GM23338 (cell line): ENCODE results near the gene SOX12. TPM values are rescaled to one million over a fixed set of nuclear protein-coding genes. Genes with fewer than 3 reads are reported as not detected.

ENCODE experiments used
- ATAC-seq: fragments of 200-7000 bp; cut with Tn5 transposase; 3 replicates; pipeline ENCODE4 v1.9.1; 2020
- DNase-seq: peaks from one replicate; pipeline ENCODE4 v3.0.0-alpha.2; 2015; ENCODE audit warnings: low spot score
- H2AFZ ChIP-seq: fragments of 200-600 bp; sonication (generic); 2 replicates; pipeline ENCODE4 v1.8.0; 2016; ENCODE audit warnings: antibody characterized with exemption, mild to moderate bottlenecking, moderate library complexity
- H3F3A ChIP-seq: fragments of 200-600 bp; sonication (generic); replicated peaks from 2 replicates; pipeline ENCODE4 v1.8.0; 2017; ENCODE audit warnings: antibody characterized with exemption, mixed run types, low read depth
- H3K27ac ChIP-seq: fragments of 200-600 bp; sonication (generic); 2 replicates; pipeline ENCODE4 v1.6.1; 2016; ENCODE audit warnings: low read depth
- H3K27me3 ChIP-seq: fragments of 200-600 bp; sonication (generic); 2 replicates; pipeline ENCODE4 v1.8.0; 2016; ENCODE audit warnings: mild to moderate bottlenecking, mixed run types, moderate library complexity; ENCODE audit not compliant: insufficient read depth
- H3K36me3 ChIP-seq: fragments of 200-600 bp; sonication (generic); 2 replicates; pipeline ENCODE4 v1.8.0; 2016; ENCODE audit warnings: mild to moderate bottlenecking; ENCODE audit not compliant: insufficient read depth
- H3K4me1 ChIP-seq: fragments of 200-600 bp; sonication (generic); 2 replicates; pipeline ENCODE4 v1.8.0; 2016; ENCODE audit warnings: mild to moderate bottlenecking, moderate library complexity; ENCODE audit not compliant: insufficient read depth
- H3K4me2 ChIP-seq: fragments of 200-600 bp; sonication (generic); 2 replicates; pipeline ENCODE4 v1.7.1; 2017; ENCODE audit warnings: mixed run types
- H3K4me3 ChIP-seq: fragments of 200-600 bp; sonication (generic); 2 replicates; pipeline ENCODE4 v1.6.1; 2016; ENCODE audit warnings: mixed run types
- H3K79me2 ChIP-seq: fragments of 200-600 bp; sonication (generic); replicated peaks from 2 replicates; pipeline ENCODE4 v1.8.0; 2017; ENCODE audit warnings: mild to moderate bottlenecking; ENCODE audit not compliant: insufficient read depth
- H3K9me2 ChIP-seq: fragments of 200-600 bp; sonication (generic); 2 replicates; pipeline ENCODE4 v1.8.0; 2017; ENCODE audit not compliant: insufficient read depth
- H4K20me1 ChIP-seq: fragments of 200-600 bp; sonication (generic); replicated peaks from 2 replicates; pipeline ENCODE4 v1.8.0; 2017; ENCODE audit warnings: mild to moderate bottlenecking; ENCODE audit not compliant: insufficient read depth
- H3K27ac Mint-ChIP-seq: 2 replicates; pipeline ENCODE4 v1.8.0; 2020; ENCODE audit warnings: inconsistent platforms, mild to moderate bottlenecking, moderate library complexity, mixed read lengths
- H3K27me3 Mint-ChIP-seq: 3 replicates; pipeline ENCODE4 v1.8.0; 2022; ENCODE audit warnings: low read depth, mild to moderate bottlenecking, moderate library complexity, mixed read lengths, inconsistent platforms; ENCODE audit not compliant: insufficient read depth, poor library complexity
- H3K36me3 Mint-ChIP-seq: 3 replicates; pipeline ENCODE4 v1.8.0; 2021; ENCODE audit warnings: low read depth, mild to moderate bottlenecking, inconsistent platforms, moderate library complexity, mixed read lengths
- H3K4me1 Mint-ChIP-seq: 3 replicates; pipeline ENCODE4 v1.8.0; 2020; ENCODE audit warnings: mild to moderate bottlenecking, inconsistent platforms, mixed read lengths
- H3K4me3 Mint-ChIP-seq: 3 replicates; pipeline ENCODE4 v1.8.0; 2021; ENCODE audit warnings: moderate library complexity, mild to moderate bottlenecking, inconsistent platforms, mixed read lengths
- H3K9me3 Mint-ChIP-seq: 3 replicates; pipeline ENCODE4 v1.8.0; 2020; ENCODE audit warnings: moderate library complexity, mild to moderate bottlenecking, inconsistent platforms, mixed read lengths
- EZH2 ChIP-seq: fragments of 200-600 bp; sonication (generic); IDR thresholded peaks from one replicate; pipeline ENCODE4 v1.8.0; 2017; ENCODE audit warnings: antibody characterized with exemption, mild to moderate bottlenecking, low read depth; ENCODE audit not compliant: unreplicated experiment
- REST ChIP-seq: IDR thresholded peaks from one replicate; pipeline ENCODE4 v1.6.1; 2018; ENCODE audit warnings: antibody characterized with exemption; ENCODE audit not compliant: unreplicated experiment
- STAT1 ChIP-seq: IDR thresholded peaks from one replicate; pipeline ENCODE4 v1.6.1; 2016; ENCODE audit warnings: antibody characterized with exemption; ENCODE audit not compliant: unreplicated experiment
- ZNF331 ChIP-seq: fragments of 250-450 bp; sonication (Bioruptor Pico); IDR thresholded peaks from 2 replicates; pipeline ENCODE4 v1.5.0; 2020; ENCODE audit warnings: low read depth, mild to moderate bottlenecking, moderate library complexity
- polyA plus RNA-seq: library from polyadenylated mRNA; unstranded; fragments of >200 nt; fragmentation: Nextera tagmentation; extraction: Ambion mirVana; gene quantifications from 2 replicates; pipeline ENCODE4 v1.2.1, GENCODE V29; 2016
- total RNA-seq: library from RNA; depleted of rRNA; stranded (reverse); fragments of >200 nt; shearing (Covaris generic); gene quantifications from 2 replicates; pipeline ENCODE4 v1.2.3, GENCODE V29; 2014
- TF ChIP-seq, protein P1 (sequence below), 2 experiments: fragments of 200-600 bp in 1 of 2; sonication (generic) in 1 of 2; conservative IDR thresholded peaks; 2 replicates each; pipeline versions ENCODE4 v1.5.1 to v1.6.1; 2016 to 2017; ENCODE audit warnings: antibody characterized with exemption in 2 of 2, low read depth in 2 of 2, mild to moderate bottlenecking in 2 of 2, moderate library complexity in 1 of 2
- TF ChIP-seq, protein P2 (sequence below): fragments of 250-450 bp; sonication (Bioruptor Pico); IDR thresholded peaks from 2 replicates; pipeline ENCODE4 v1.5.0; 2020; ENCODE audit warnings: mild to moderate bottlenecking, moderate library complexity

Gene SOX12
- total and polyA plus RNA-seq, 2 experiments from 2014 or later = 14.1 to 32.0 TPM

- TF ChIP-seq REST (no peak), STAT1 (no peak), ZNF331 (CRISPR knock-in tag) (no peak)
- TF ChIP-seq, protein P1, sequence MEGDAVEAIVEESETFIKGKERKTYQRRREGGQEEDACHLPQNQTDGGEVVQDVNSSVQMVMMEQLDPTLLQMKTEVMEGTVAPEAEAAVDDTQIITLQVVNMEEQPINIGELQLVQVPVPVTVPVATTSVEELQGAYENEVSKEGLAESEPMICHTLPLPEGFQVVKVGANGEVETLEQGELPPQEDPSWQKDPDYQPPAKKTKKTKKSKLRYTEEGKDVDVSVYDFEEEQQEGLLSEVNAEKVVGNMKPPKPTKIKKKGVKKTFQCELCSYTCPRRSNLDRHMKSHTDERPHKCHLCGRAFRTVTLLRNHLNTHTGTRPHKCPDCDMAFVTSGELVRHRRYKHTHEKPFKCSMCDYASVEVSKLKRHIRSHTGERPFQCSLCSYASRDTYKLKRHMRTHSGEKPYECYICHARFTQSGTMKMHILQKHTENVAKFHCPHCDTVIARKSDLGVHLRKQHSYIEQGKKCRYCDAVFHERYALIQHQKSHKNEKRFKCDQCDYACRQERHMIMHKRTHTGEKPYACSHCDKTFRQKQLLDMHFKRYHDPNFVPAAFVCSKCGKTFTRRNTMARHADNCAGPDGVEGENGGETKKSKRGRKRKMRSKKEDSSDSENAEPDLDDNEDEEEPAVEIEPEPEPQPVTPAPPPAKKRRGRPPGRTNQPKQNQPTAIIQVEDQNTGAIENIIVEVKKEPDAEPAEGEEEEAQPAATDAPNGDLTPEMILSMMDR (conservative IDR thresholded peaks at IDR 0.05; ENCODE audit: low read depth in 2 of 2) = no peak
These were observed 49.6 kb upstream of the SOX12 start (continued) for GRCh38 chr20:275791-276190.

- Mint-ChIP-seq H3K9me3 (0 out of 3 replicates have a peak, but pooled peaks cover 7% of the 10 kb centered on the region), H3K4me3 (no peak overlapping the region), H3K27me3 (peaks cover 15% of the 10 kb centered on the region), H3K27ac (no peak overlapping the region), H3K36me3 (peaks cover 54% of the 10 kb centered on the region), H3K4me1 (peaks cover 8% of the 10 kb centered on the region)
- Histone ChIP-seq H3K36me3 (0 out of 2 replicates have a peak, but pooled peaks cover 4% of the 10 kb centered on the region), H3K79me2 (no peaks in the 10 kb centered on the region), H3K4me2 (no peak overlapping the region), H2AFZ (no peak overlapping the region), H3K4me1 (peaks cover 6% of the 10 kb centered on the region; the same call in 1 of the 2 replicates), H3K9me2 (no peaks in the 10 kb centered on the region), H3K27ac (no peak overlapping the region), H4K20me1 (peaks cover 6% of the 10 kb centered on the region), H3K27me3 (no peaks in the 10 kb centered on the region), H3F3A (peaks cover 22% of the 10 kb centered on the region), H3K4me3 (no peak overlapping the region)
- no peak for DNase-seq
- TF ChIP-seq, protein P2, sequence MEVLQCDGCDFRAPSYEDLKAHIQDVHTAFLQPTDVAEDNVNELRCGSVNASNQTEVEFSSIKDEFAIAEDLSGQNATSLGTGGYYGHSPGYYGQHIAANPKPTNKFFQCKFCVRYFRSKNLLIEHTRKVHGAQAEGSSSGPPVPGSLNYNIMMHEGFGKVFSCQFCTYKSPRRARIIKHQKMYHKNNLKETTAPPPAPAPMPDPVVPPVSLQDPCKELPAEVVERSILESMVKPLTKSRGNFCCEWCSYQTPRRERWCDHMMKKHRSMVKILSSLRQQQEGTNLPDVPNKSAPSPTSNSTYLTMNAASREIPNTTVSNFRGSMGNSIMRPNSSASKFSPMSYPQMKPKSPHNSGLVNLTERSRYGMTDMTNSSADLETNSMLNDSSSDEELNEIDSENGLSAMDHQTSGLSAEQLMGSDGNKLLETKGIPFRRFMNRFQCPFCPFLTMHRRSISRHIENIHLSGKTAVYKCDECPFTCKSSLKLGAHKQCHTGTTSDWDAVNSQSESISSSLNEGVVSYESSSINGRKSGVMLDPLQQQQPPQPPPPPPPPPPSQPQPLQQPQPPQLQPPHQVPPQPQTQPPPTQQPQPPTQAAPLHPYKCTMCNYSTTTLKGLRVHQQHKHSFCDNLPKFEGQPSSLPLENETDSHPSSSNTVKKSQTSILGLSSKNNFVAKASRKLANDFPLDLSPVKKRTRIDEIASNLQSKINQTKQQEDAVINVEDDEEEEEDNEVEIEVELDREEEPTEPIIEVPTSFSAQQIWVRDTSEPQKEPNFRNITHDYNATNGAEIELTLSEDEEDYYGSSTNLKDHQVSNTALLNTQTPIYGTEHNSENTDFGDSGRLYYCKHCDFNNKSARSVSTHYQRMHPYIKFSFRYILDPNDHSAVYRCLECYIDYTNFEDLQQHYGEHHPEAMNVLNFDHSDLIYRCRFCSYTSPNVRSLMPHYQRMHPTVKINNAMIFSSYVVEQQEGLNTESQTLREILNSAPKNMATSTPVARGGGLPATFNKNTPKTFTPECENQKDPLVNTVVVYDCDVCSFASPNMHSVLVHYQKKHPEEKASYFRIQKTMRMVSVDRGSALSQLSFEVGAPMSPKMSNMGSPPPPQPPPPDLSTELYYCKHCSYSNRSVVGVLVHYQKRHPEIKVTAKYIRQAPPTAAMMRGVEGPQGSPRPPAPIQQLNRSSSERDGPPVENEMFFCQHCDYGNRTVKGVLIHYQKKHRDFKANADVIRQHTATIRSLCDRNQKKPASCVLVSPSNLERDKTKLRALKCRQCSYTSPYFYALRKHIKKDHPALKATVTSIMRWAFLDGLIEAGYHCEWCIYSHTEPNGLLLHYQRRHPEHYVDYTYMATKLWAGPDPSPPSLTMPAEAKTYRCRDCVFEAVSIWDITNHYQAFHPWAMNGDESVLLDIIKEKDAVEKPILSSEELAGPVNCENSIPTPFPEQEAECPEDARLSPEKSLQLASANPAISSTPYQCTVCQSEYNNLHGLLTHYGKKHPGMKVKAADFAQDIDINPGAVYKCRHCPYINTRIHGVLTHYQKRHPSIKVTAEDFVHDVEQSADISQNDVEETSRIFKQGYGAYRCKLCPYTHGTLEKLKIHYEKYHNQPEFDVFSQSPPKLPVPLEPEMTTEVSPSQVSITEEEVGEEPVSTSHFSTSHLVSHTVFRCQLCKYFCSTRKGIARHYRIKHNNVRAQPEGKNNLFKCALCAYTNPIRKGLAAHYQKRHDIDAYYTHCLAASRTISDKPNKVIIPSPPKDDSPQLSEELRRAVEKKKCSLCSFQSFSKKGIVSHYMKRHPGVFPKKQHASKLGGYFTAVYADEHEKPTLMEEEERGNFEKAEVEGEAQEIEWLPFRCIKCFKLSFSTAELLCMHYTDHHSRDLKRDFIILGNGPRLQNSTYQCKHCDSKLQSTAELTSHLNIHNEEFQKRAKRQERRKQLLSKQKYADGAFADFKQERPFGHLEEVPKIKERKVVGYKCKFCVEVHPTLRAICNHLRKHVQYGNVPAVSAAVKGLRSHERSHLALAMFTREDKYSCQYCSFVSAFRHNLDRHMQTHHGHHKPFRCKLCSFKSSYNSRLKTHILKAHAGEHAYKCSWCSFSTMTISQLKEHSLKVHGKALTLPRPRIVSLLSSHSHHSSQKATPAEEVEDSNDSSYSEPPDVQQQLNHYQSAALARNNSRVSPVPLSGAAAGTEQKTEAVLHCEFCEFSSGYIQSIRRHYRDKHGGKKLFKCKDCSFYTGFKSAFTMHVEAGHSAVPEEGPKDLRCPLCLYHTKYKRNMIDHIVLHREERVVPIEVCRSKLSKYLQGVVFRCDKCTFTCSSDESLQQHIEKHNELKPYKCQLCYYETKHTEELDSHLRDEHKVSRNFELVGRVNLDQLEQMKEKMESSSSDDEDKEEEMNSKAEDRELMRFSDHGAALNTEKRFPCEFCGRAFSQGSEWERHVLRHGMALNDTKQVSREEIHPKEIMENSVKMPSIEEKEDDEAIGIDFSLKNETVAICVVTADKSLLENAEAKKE (CRISPR knock-in tag) = no peak
- TF ChIP-seq EZH2 (no peak), REST (no peak)
- no peak for ATAC-seq
These were observed 48.5 kb upstream of the SOX12 start for GRCh38 chr20:276620-277495.
